ENCODE results near the gene VASP.

VASP gene

DNA sequence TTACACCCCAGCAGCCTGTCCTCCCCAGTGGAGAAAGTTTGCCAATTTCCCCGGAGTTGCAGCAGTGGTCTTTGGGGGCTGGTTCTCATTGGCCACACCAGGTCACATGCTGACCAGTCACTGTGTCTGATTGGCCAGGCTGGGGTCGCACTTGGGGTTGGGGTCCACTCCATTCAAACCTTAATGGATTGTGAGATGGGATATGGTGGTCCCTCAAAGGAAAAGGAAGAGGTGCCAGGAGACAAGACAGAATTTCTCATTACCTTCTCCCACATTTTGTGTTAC, 5.6 kb upstream of the VASP start:
- Histone ChIP-seq H3K4me2 (ENCODE audit: low read depth, low read length, poor library complexity, severe bottlenecking) (no peak overlapping the region), H3K9me2 (replicated peaks; ENCODE audit: low read depth, low read length) (no peaks in the 10 kb centered on the region), H3K4me3 (ENCODE audit: low read length, poor library complexity, severe bottlenecking) (no peak overlapping the region)

GRCh38 chr19:45502111-45502510, 5.2 kb upstream of the VASP start:
- Histone ChIP-seq H3K4me1 (ENCODE audit: insufficient read depth, low read length, poor library complexity, severe bottlenecking) (peaks cover 17% of the 10 kb centered on the region), H3K27me3 (ENCODE audit: insufficient read depth, low read length, poor library complexity, severe bottlenecking) (no peaks in the 10 kb centered on the region), H4K20me1 (ENCODE audit: insufficient read depth, low read length, poor library complexity, severe bottlenecking) (no peaks in the 10 kb centered on the region), H3K4me2 (ENCODE audit: low read depth, low read length, poor library complexity, severe bottlenecking) (no peak overlapping the region), H3K9ac (ENCODE audit: low read depth, low read length, poor library complexity, severe bottlenecking) (no peak overlapping the region), H3K9me3 (ENCODE audit: insufficient read depth, low read depth, low read length) (no peaks in the 10 kb centered on the region), H3K9me2 (replicated peaks; ENCODE audit: low read depth, low read length) (no peaks in the 10 kb centered on the region), H3K4me3 (ENCODE audit: low read length, poor library complexity, severe bottlenecking) (no peak overlapping the region), H3F3A (ENCODE audit: low read depth) (no peaks in the 10 kb centered on the region), H3K36me3 (ENCODE audit: insufficient read depth, low read length) (no peaks in the 10 kb centered on the region), H3K79me2 (ENCODE audit: insufficient read depth, low read length) (peaks cover 5% of the 10 kb centered on the region; the same call in 1 of the 2 replicates), H2AFZ (ENCODE audit: low read length) (no peak overlapping the region)
- TF ChIP-seq, protein P1, sequence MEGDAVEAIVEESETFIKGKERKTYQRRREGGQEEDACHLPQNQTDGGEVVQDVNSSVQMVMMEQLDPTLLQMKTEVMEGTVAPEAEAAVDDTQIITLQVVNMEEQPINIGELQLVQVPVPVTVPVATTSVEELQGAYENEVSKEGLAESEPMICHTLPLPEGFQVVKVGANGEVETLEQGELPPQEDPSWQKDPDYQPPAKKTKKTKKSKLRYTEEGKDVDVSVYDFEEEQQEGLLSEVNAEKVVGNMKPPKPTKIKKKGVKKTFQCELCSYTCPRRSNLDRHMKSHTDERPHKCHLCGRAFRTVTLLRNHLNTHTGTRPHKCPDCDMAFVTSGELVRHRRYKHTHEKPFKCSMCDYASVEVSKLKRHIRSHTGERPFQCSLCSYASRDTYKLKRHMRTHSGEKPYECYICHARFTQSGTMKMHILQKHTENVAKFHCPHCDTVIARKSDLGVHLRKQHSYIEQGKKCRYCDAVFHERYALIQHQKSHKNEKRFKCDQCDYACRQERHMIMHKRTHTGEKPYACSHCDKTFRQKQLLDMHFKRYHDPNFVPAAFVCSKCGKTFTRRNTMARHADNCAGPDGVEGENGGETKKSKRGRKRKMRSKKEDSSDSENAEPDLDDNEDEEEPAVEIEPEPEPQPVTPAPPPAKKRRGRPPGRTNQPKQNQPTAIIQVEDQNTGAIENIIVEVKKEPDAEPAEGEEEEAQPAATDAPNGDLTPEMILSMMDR (conservative IDR thresholded peaks at IDR 0.05; ENCODE audit: low read length): no peak
- no peak for TF ChIP-seq EZH2phosphoT487 (IDR thresholded peaks at IDR 0.05; ENCODE audit: borderline replicate concordance)

More for the DNA sequence above, 5.6 kb upstream of the VASP start:
- H3K4me1 ChIP-seq (ENCODE audit: insufficient read depth, low read length, poor library complexity, severe bottlenecking): peaks cover 14% of the 10 kb centered on the region
- no peaks in the 10 kb centered on the region for H3K36me3 ChIP-seq (ENCODE audit: insufficient read depth, low read length)
- peaks cover under 1% of the 10 kb centered on the region for H4K20me1 ChIP-seq (ENCODE audit: insufficient read depth, low read length, poor library complexity, severe bottlenecking)
- H3K27me3 ChIP-seq (ENCODE audit: insufficient read depth, low read length, poor library complexity, severe bottlenecking): no peaks in the 10 kb centered on the region
- no peaks in the 10 kb centered on the region for H3F3A ChIP-seq (ENCODE audit: low read depth)
- H3K9ac ChIP-seq (ENCODE audit: low read depth, low read length, poor library complexity, severe bottlenecking): no peak overlapping the region
- TF ChIP-seq, protein P1 (conservative IDR thresholded peaks at IDR 0.05; ENCODE audit: low read length): no peak
- no peak for TF ChIP-seq EZH2phosphoT487 (IDR thresholded peaks at IDR 0.05; ENCODE audit: borderline replicate concordance)
- peaks cover 5% of the 10 kb centered on the region; the same call in 1 of the 2 replicates for H3K79me2 ChIP-seq (ENCODE audit: insufficient read depth, low read length)
- H3K9me3 ChIP-seq (ENCODE audit: insufficient read depth, low read depth, low read length): no peaks in the 10 kb centered on the region
- H2AFZ ChIP-seq (ENCODE audit: low read length): no peak overlapping the region

DNA sequence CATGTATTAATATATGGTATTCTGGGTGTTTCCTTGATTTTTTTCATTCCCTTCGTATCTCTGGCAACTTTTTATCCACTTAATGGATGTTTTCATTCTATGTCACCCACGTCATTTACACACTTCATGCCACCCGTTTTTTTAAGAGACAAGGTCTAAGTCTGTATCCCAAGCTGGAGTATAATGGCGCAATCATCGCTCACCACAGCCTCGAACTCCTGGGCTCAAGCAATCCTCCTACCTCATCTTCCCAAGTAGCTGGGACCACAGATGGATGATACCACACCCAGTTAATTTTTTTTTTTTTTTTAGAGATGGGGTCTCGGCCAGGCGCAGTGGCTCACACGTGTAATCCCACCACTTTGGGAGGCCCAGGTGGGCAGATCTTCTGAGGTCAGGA, 3.4 kb upstream of the VASP start:
- TF ChIP-seq EZH2phosphoT487 (IDR thresholded peaks at IDR 0.05; ENCODE audit: borderline replicate concordance): no peak
- TF ChIP-seq, protein P1 (conservative IDR thresholded peaks at IDR 0.05; ENCODE audit: low read length): no peak
- Histone ChIP-seq H3F3A (ENCODE audit: low read depth) (no peaks in the 10 kb centered on the region), H3K36me3 (ENCODE audit: insufficient read depth, low read length) (0 out of 2 replicates have a peak, but pooled peaks cover 4% of the 10 kb centered on the region), H3K27me3 (ENCODE audit: insufficient read depth, low read length, poor library complexity, severe bottlenecking) (peaks cover 13% of the 10 kb centered on the region), H3K79me2 (ENCODE audit: insufficient read depth, low read length) (peaks cover 20% of the 10 kb centered on the region), H3K9me3 (ENCODE audit: insufficient read depth, low read depth, low read length) (no peaks in the 10 kb centered on the region), H3K4me3 (ENCODE audit: low read length, poor library complexity, severe bottlenecking) (no peak overlapping the region), H3K4me1 (ENCODE audit: insufficient read depth, low read length, poor library complexity, severe bottlenecking) (peaks cover 13% of the 10 kb centered on the region), H3K9me2 (replicated peaks; ENCODE audit: low read depth, low read length) (no peaks in the 10 kb centered on the region), H2AFZ (ENCODE audit: low read length) (no peak overlapping the region), H3K9ac (ENCODE audit: low read depth, low read length, poor library complexity, severe bottlenecking) (no peak overlapping the region), H3K4me2 (ENCODE audit: low read depth, low read length, poor library complexity, severe bottlenecking) (no peak overlapping the region), H4K20me1 (ENCODE audit: insufficient read depth, low read length, poor library complexity, severe bottlenecking) (peaks cover 13% of the 10 kb centered on the region)
